NOMO-1 (cell line): ENCODE results near the gene FOXL2.

ENCODE experiments used
- DNase-seq, 2 experiments: peaks; one replicate each; lab custom pipeline; 2025; ENCODE audit not compliant: unreplicated experiment in 2 of 2; lab: John Stamatoyannopoulos, UW

FOXL2 gene

DNA sequence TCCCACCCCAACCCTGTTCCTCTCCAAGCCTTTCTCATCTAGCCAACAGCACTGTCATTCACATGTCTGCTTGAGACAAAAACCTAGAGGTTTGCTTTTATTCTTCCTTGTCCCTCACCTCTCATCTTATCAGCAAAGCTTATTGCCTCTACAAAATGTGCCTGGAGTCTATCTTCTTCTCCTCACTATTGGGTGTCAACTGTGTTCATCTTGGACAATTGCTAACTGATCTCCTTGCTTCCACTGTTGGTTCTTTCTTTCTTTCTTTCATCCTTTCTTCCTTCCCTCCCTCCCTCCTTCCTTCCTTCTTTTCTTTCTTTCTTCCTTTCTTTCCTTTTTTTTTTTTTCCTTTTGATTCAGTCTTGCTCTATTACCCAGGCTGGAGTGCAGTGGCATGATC, 48.2 kb downstream of the FOXL2 start:
- DNase-seq = no peak

DNA sequence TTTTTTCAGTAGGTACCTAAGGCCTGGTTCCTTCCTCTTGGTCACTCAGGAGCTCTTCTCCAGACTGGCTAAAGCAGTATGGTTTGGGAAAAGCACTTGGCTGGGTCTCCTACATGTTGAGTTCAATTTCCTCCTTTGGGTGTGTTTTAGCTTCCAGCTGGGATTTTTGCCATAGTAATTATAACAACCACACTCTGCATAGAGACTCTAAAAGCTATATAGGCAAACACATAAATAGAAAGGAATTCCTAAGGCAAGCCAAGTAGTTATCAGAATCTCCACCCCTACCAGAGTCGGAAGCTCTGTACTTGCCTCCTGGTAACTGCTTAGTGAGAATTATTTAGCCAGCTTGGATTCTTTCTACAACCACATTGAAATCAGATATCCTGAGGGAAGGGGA, 48.6 kb downstream of the FOXL2 start:
- DNase-seq = no peak
